ENCODE data around the gene CREM.
A peak's percentile ranks its signal among the peaks of the same experiment; 100 is the strongest.

The CREM gene

DNA sequence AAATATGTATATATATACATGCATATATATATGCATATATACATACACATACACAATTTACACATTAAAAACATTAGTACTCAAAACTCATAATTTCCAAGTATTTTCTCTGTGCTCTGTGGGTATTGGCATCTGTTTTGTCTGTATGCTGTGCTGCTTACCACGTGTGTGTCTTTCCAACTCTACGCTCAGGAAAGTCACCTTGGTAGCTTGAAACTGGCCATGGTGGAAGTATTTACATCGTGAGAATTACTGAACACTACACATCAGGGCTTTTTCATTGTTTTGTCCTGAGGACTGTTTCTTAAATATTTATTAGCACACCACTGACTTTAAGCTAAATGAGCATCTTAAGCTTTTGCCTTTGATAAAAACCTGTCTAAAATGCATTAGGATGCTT lies 79.6 kb downstream of the CREM start:
- CTCF ChIA-PET, result interaction anchor here (2.0 to 2.2 kb wide), 2 partner anchors 10 to 11 kb away, joined by 10 to 14 read pairs; no protein-coding TSS in a partner anchor
- no peak for DNase-seq

DNA sequence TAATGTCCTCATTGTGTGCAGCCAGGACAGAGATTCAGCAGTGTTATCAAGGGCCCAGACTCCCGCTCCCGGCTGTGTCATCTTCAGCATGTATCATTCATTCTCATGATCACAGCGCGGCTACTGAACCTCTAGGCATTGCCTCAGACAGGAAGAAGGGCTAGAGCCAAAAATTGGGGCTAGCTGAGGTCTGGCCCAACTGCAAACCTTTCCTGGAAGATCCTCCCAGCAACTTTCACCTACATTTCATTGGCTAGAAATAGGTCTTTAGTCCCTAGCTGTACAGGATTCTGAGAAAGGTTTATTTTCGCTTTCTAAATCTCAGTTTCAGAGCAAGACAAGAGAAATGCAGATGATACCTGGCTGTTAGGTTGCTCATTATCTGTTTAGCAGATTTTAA lies 81.9 kb downstream of the CREM start:
- Histone ChIP-seq H3K4me3 (ENCODE audit: control insufficient read depth in 1 of 7, extremely low read depth in 1 of 7, insufficient read depth in 4 of 7, low read depth in 2 of 7, low read length in 6 of 7) (no peak overlapping the region), H3K27me3 (replicated peaks in 2 of 5; ENCODE audit: control insufficient read depth in 4 of 5, insufficient read depth in 5 of 5, low read length in 4 of 5) (no peaks in the 10 kb centered on the region), H3K4me1 (ENCODE audit: control extremely low read depth in 1 of 4, control insufficient read depth in 4 of 4, insufficient read depth in 4 of 4, low read length in 3 of 4) (peaks cover 2 to 22% (median 10%) of the 10 kb centered on the region in 4 experiments), H3K9me3 (ENCODE audit: control extremely low read depth in 1 of 5, control insufficient read depth in 4 of 5, insufficient read depth in 2 of 5, low read depth in 1 of 5, low read length in 4 of 5) (no peaks in the 10 kb centered on the region), H3K36me3 (ENCODE audit: control insufficient read depth in 4 of 4, insufficient read depth in 4 of 4, low read length in 3 of 4) (no peaks in the 10 kb centered on the region), H3K27ac (ENCODE audit: insufficient read depth in 1 of 2, low read depth in 1 of 2, low read length in 2 of 2, poor library complexity in 1 of 2, severe bottlenecking in 2 of 2) (no peak overlapping the region)
- ChIA-PET CTCF (interaction anchor here (1.1 to 2.2 kb wide), 5 partner anchors 9 to 88 kb away, joined by 3 to 14 read pairs (median 3); no protein-coding TSS in a partner anchor), POLR2A (no interaction called here)
- WGBS (ENCODE audit: insufficient coverage), result 97% methylated on average over 5 of the region's 5 CpGs
- DNase-seq, result no peak

More for the DNA sequence above, 79.6 kb downstream of the CREM start:
- no peaks in the 10 kb centered on the region for H3K36me3 ChIP-seq (ENCODE audit: control insufficient read depth in 4 of 4, insufficient read depth in 4 of 4, low read length in 3 of 4)
- no peak overlapping the region for H3K27ac ChIP-seq (ENCODE audit: insufficient read depth in 1 of 2, low read depth in 1 of 2, low read length in 2 of 2, poor library complexity in 1 of 2, severe bottlenecking in 2 of 2)
- no peaks in the 10 kb centered on the region for H3K27me3 ChIP-seq (replicated peaks in 2 of 5; ENCODE audit: control insufficient read depth in 4 of 5, insufficient read depth in 5 of 5, low read length in 4 of 5)
- H3K9me3 ChIP-seq (ENCODE audit: control extremely low read depth in 1 of 5, control insufficient read depth in 4 of 5, insufficient read depth in 2 of 5, low read depth in 1 of 5, low read length in 4 of 5), result no peaks in the 10 kb centered on the region
- WGBS (ENCODE audit: insufficient coverage), result 100% methylated on average over 3 of the region's 3 CpGs
- peaks cover 0 to 14% (median 4%) of the 10 kb centered on the region in 4 experiments for H3K4me1 ChIP-seq (ENCODE audit: control extremely low read depth in 1 of 4, control insufficient read depth in 4 of 4, insufficient read depth in 4 of 4, low read length in 3 of 4)
- POLR2A ChIA-PET, result no interaction called here
- no peak overlapping the region for H3K4me3 ChIP-seq (ENCODE audit: control insufficient read depth in 1 of 7, extremely low read depth in 1 of 7, insufficient read depth in 4 of 7, low read depth in 2 of 7, low read length in 6 of 7)

DNA sequence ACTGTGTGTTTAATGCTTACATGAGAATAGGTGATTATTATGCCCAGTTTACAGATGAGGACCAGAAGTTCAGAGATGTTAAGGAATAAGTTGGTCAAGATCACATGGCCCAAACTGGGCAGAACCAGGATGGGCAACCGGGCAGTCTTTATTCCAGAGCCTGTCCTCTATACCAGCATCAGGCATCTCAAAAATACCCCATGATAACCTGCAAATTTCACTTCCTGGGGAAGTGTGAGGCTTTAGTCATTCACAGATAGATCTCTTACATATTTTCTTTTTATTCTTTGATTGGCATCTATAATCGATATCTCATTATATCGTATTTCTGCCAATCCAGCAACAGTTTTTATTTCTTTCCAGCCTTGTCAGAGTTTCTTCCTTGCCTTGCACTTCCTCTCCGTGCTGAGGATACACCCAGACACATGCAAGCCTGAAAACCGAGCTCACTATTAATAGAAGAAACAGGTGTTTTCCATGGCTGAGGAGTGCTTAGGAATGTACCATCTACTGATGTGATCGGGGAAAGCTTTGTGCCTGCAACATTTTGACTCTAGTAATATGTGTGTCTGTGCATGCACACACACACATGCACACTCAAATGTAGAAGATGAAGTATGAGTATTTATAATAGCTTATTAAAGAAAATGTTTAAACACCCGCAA lies 82.4 kb downstream of the CREM start:
- no peak for DNase-seq
- 91% methylated on average over 5 of the region's 7 CpGs for WGBS (ENCODE audit: insufficient coverage)
- Histone ChIP-seq H3K9me3 (ENCODE audit: control extremely low read depth in 1 of 5, control insufficient read depth in 4 of 5, insufficient read depth in 2 of 5, low read depth in 1 of 5, low read length in 4 of 5) (no peaks in the 10 kb centered on the region), H3K27me3 (replicated peaks in 2 of 5; ENCODE audit: control insufficient read depth in 4 of 5, insufficient read depth in 5 of 5, low read length in 4 of 5) (no peaks in the 10 kb centered on the region), H3K4me3 (ENCODE audit: control insufficient read depth in 1 of 7, extremely low read depth in 1 of 7, insufficient read depth in 4 of 7, low read depth in 2 of 7, low read length in 6 of 7) (no peak overlapping the region), H3K4me1 (ENCODE audit: control extremely low read depth in 1 of 4, control insufficient read depth in 4 of 4, insufficient read depth in 4 of 4, low read length in 3 of 4) (peaks cover 2 to 22% (median 10%) of the 10 kb centered on the region in 4 experiments), H3K27ac (ENCODE audit: insufficient read depth in 1 of 2, low read depth in 1 of 2, low read length in 2 of 2, poor library complexity in 1 of 2, severe bottlenecking in 2 of 2) (no peak overlapping the region), H3K36me3 (ENCODE audit: control insufficient read depth in 4 of 4, insufficient read depth in 4 of 4, low read length in 3 of 4) (no peaks in the 10 kb centered on the region)
- ChIA-PET CTCF (interaction anchor here (1.1 to 1.9 kb wide), 3 partner anchors 9 to 88 kb away, joined by 3 to 6 read pairs (median 3); no protein-coding TSS in a partner anchor), POLR2A (no interaction called here)

GRCh38 chr10:35210961-35211360 lies 84.3 kb downstream of the CREM start:
- Histone ChIP-seq H3K27ac (ENCODE audit: insufficient read depth in 1 of 2, low read depth in 1 of 2, low read length in 2 of 2, poor library complexity in 1 of 2, severe bottlenecking in 2 of 2) (no peak overlapping the region), H3K9me3 (ENCODE audit: control extremely low read depth in 1 of 5, control insufficient read depth in 4 of 5, insufficient read depth in 2 of 5, low read depth in 1 of 5, low read length in 4 of 5) (no peaks in the 10 kb centered on the region), H3K4me3 (ENCODE audit: control insufficient read depth in 1 of 7, extremely low read depth in 1 of 7, insufficient read depth in 4 of 7, low read depth in 2 of 7, low read length in 6 of 7) (no peak overlapping the region), H3K36me3 (ENCODE audit: control insufficient read depth in 4 of 4, insufficient read depth in 4 of 4, low read length in 3 of 4) (no peaks in the 10 kb centered on the region), H3K4me1 (ENCODE audit: control extremely low read depth in 1 of 4, control insufficient read depth in 4 of 4, insufficient read depth in 4 of 4, low read length in 3 of 4) (peaks cover 2 to 15% (median 7%) of the 10 kb centered on the region in 4 experiments), H3K27me3 (replicated peaks in 2 of 5; ENCODE audit: control insufficient read depth in 4 of 5, insufficient read depth in 5 of 5, low read length in 4 of 5) (no peaks in the 10 kb centered on the region)
- CTCF ChIA-PET, result interaction anchor here (1.4 to 12.4 kb wide), 2 partner anchors 15 to 87 kb away, joined by 8 to 193 read pairs; partner anchors contain the start of gene CREM
- POLR2A ChIA-PET, result no interaction called here
- WGBS (ENCODE audit: insufficient coverage), result 92% methylated on average over 4 of the region's 6 CpGs
- no peak for DNase-seq

DNA sequence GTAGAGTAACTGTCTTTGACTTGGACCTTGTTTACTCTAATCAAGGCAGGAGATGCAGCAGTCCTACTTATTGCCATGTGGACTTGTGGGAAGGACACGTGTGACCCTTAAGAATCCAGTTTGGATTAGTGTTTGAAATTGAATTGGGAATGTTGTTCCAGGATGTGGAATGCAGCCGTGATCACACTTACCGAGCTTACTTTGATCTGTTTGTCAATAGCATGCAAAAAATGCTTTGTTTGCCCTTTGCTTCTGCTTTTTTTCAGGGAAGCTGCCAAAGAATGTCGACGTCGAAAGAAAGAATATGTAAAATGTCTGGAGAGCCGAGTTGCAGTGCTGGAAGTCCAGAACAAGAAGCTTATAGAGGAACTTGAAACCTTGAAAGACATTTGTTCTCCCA lies 84.7 kb downstream of the CREM start:
- peaks cover 2 to 17% (median 9%) of the 10 kb centered on the region in 4 experiments for H3K4me1 ChIP-seq (ENCODE audit: control extremely low read depth in 1 of 4, control insufficient read depth in 4 of 4, insufficient read depth in 4 of 4, low read length in 3 of 4)
- no peaks in the 10 kb centered on the region for H3K9me3 ChIP-seq (ENCODE audit: control extremely low read depth in 1 of 5, control insufficient read depth in 4 of 5, insufficient read depth in 2 of 5, low read depth in 1 of 5, low read length in 4 of 5)
- H3K36me3 ChIP-seq (ENCODE audit: control insufficient read depth in 4 of 4, insufficient read depth in 4 of 4, low read length in 3 of 4), result no peaks in the 10 kb centered on the region
- DNase-seq, result no peak
- ChIA-PET CTCF (interaction anchor here (1.4 to 12.4 kb wide), 2 partner anchors 15 to 87 kb away, joined by 8 to 193 read pairs; partner anchors contain the start of gene CREM), POLR2A (interaction anchor here (1.6 kb wide), 1 partner anchor 9 kb away, joined by 4 read pairs; no protein-coding TSS in a partner anchor)
- no peaks in the 10 kb centered on the region for H3K27me3 ChIP-seq (replicated peaks in 2 of 5; ENCODE audit: control insufficient read depth in 4 of 5, insufficient read depth in 5 of 5, low read length in 4 of 5)
- WGBS (ENCODE audit: insufficient coverage), result 86% methylated on average over 7 of the region's 7 CpGs
- H3K27ac ChIP-seq (ENCODE audit: insufficient read depth in 1 of 2, low read depth in 1 of 2, low read length in 2 of 2, poor library complexity in 1 of 2, severe bottlenecking in 2 of 2), result no peak overlapping the region
- no peak overlapping the region for H3K4me3 ChIP-seq (ENCODE audit: control insufficient read depth in 1 of 7, extremely low read depth in 1 of 7, insufficient read depth in 4 of 7, low read depth in 2 of 7, low read length in 6 of 7)

GRCh38 chr10:35212856-35213255 lies 86.2 kb downstream of the CREM start:
- 50% methylated on average over 3 of the region's 6 CpGs for WGBS (ENCODE audit: insufficient coverage)
- H3K9me3 ChIP-seq (ENCODE audit: control extremely low read depth in 1 of 5, control insufficient read depth in 4 of 5, insufficient read depth in 2 of 5, low read depth in 1 of 5, low read length in 4 of 5), result no peaks in the 10 kb centered on the region
- H3K27ac ChIP-seq (ENCODE audit: insufficient read depth in 1 of 2, low read depth in 1 of 2, low read length in 2 of 2, poor library complexity in 1 of 2, severe bottlenecking in 2 of 2), result no peak overlapping the region
- ChIA-PET CTCF (interaction anchor here (1.2 to 12.4 kb wide), 5 partner anchors 9 to 89 kb away, joined by 3 to 193 read pairs (median 4); partner anchors contain the start of gene CREM), POLR2A (interaction anchor here (0.6 to 1.6 kb wide), 3 partner anchors 8 to 86 kb away, joined by 3 to 4 read pairs (median 3); no protein-coding TSS in a partner anchor)
- peak in 2 of 3 donors; percentile 59 to 70 for DNase-seq
- no peaks in the 10 kb centered on the region for H3K36me3 ChIP-seq (ENCODE audit: control insufficient read depth in 4 of 4, insufficient read depth in 4 of 4, low read length in 3 of 4)
- peaks cover 2 to 21% (median 17%) of the 10 kb centered on the region in 4 experiments for H3K4me1 ChIP-seq (ENCODE audit: control extremely low read depth in 1 of 4, control insufficient read depth in 4 of 4, insufficient read depth in 4 of 4, low read length in 3 of 4)
- H3K27me3 ChIP-seq (replicated peaks in 2 of 5; ENCODE audit: control insufficient read depth in 4 of 5, insufficient read depth in 5 of 5, low read length in 4 of 5), result no peaks in the 10 kb centered on the region
- H3K4me3 ChIP-seq (ENCODE audit: control insufficient read depth in 1 of 7, extremely low read depth in 1 of 7, insufficient read depth in 4 of 7, low read depth in 2 of 7, low read length in 6 of 7), result no peak overlapping the region

DNA sequence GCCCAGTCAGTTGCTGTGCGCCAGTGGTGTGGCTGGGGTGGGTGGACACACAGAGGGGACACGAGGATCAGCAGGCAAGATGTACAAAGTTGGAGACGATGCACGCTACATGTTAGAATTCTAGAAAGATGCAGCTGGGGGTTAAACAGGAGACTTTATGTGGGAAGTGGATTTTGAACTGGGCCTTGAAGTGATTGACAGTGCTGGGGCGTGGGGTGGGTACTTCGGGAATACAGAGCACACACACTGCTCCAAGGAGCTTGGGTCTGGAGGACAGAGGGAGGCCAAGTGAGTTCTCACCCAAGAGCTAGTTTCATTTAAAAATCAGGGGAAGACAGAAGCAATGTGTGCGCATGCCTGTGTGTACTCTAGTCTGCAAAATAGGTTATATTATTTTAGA lies 87.1 kb downstream of the CREM start:
- no peak overlapping the region for H3K27ac ChIP-seq (ENCODE audit: insufficient read depth in 1 of 2, low read depth in 1 of 2, low read length in 2 of 2, poor library complexity in 1 of 2, severe bottlenecking in 2 of 2)
- no peak overlapping the region for H3K4me3 ChIP-seq (ENCODE audit: control insufficient read depth in 1 of 7, extremely low read depth in 1 of 7, insufficient read depth in 4 of 7, low read depth in 2 of 7, low read length in 6 of 7)
- no peaks in the 10 kb centered on the region for H3K9me3 ChIP-seq (ENCODE audit: control extremely low read depth in 1 of 5, control insufficient read depth in 4 of 5, insufficient read depth in 2 of 5, low read depth in 1 of 5, low read length in 4 of 5)
- ChIA-PET POLR2A (interaction anchor here (0.6 to 1.1 kb wide), 2 partner anchors 87 to 146 kb away, joined by 3 to 4 read pairs; no protein-coding TSS in a partner anchor), CTCF (interaction anchor here (1.2 to 12.4 kb wide), 5 partner anchors 8 to 90 kb away, joined by 3 to 193 read pairs (median 5); partner anchors contain the start of gene CREM)
- WGBS (ENCODE audit: insufficient coverage), result 100% methylated on average over 4 of the region's 7 CpGs
- H3K27me3 ChIP-seq (replicated peaks in 2 of 5; ENCODE audit: control insufficient read depth in 4 of 5, insufficient read depth in 5 of 5, low read length in 4 of 5), result no peaks in the 10 kb centered on the region
- no peak for DNase-seq
- peaks cover 2 to 24% (median 16%) of the 10 kb centered on the region in 4 experiments for H3K4me1 ChIP-seq (ENCODE audit: control extremely low read depth in 1 of 4, control insufficient read depth in 4 of 4, insufficient read depth in 4 of 4, low read length in 3 of 4)
- H3K36me3 ChIP-seq (ENCODE audit: control insufficient read depth in 4 of 4, insufficient read depth in 4 of 4, low read length in 3 of 4), result no peaks in the 10 kb centered on the region

All from common myeloid progenitor, CD34-positive (primary cell).